Hematopoietic multipotent progenitor cell treated with erythropoietin and hydrocortisone succinate and interleukin-3 and kit ligand, for 6 days (in vitro differentiated cells): Measurements from ENCODE around the gene MCIDAS.
A peak's percentile ranks its signal among the peaks of the same experiment; 100 is the strongest.

Source experiments
- DNase-seq: peaks from one replicate; pipeline ENCODE4 v3.0.0-alpha.2; 2015

The MCIDAS gene

GRCh38 chr5:55226934-55227663 lies at the start of gene MCIDAS:
Gene MCIDAS, minus strand, starts transcription at chr5:55227315. Its CDS starts 177 bp downstream, at chr5:55227138.
- DNase-seq = peak; percentile 49

GRCh38 chr5:55276771-55277170 lies 49.7 kb upstream of the MCIDAS start:
- no peak for DNase-seq

GRCh38 chr5:55258339-55258738 lies 31.2 kb upstream of the MCIDAS start:
- DNase-seq = no peak

GRCh38 chr5:55254802-55255201 lies 27.7 kb upstream of the MCIDAS start:
- no peak for DNase-seq

- no peak for DNase-seq
These were observed 22.9 kb upstream of the MCIDAS start for GRCh38 chr5:55250064-55250463.

- DNase-seq = no peak
These were observed 14.6 kb upstream of the MCIDAS start for GRCh38 chr5:55241746-55242145.

GRCh38 chr5:55236800-55237199 lies 9.7 kb upstream of the MCIDAS start:
- DNase-seq = no peak

- DNase-seq = peak; percentile 23
These were observed 7.1 kb upstream of the MCIDAS start for GRCh38 chr5:55234121-55234700.

GRCh38 chr5:55232985-55233928 lies 6.1 kb upstream of the MCIDAS start, which contains the start of gene CCNO:
Gene CCNO, minus strand, starts transcription at chr5:55233608. Its CDS starts 85 bp downstream, at chr5:55233523.
- DNase-seq = peak; percentile 75

- peak; percentile 19 for DNase-seq
These were observed 5.3 kb upstream of the MCIDAS start for GRCh38 chr5:55232271-55232984.

GRCh38 chr5:55231919-55232270 lies 4.8 kb upstream of the MCIDAS start:
- DNase-seq = no peak

GRCh38 chr5:55231029-55231918 lies 4.2 kb upstream of the MCIDAS start:
- DNase-seq = no peak

GRCh38 chr5:55230086-55230629 lies 3.0 kb upstream of the MCIDAS start:
- no peak for DNase-seq

- no peak for DNase-seq
These were observed 732 bp upstream of the MCIDAS start for GRCh38 chr5:55227664-55228430.

GRCh38 chr5:55226027-55226933 lies 835 bp downstream of the MCIDAS start:
- peak; percentile 81 for DNase-seq

- DNase-seq = no peak
These were observed 1.8 kb downstream of the MCIDAS start for GRCh38 chr5:55225346-55225745.

GRCh38 chr5:55223812-55224240 lies 3.3 kb downstream of the MCIDAS start:
- no peak for DNase-seq

GRCh38 chr5:55222985-55223811 lies 3.9 kb downstream of the MCIDAS start:
- no peak for DNase-seq
